Measurements from ENCODE around the gene KCNMA1. TPM values are rescaled to one million over a fixed set of nuclear protein-coding genes. Genes with fewer than 3 reads are reported as not detected.

KCNMA1 gene
- total RNA-seq, 8 experiments from 2014 or later = 4.3 to 81.4 (median 17.3) TPM

- in situ Hi-C loops (cut with MboI; ENCODE audit: low pct_unique_long_range_greater_than_20kb in 2 of 9, low sequenced_read_pairs in 9 of 9, unreplicated experiment in 9 of 9) = no loop called here
- no peak overlapping the region for H3K27ac ChIP-seq
- H3K4me1 ChIP-seq (replicated peaks in 1 of 2) = peaks cover 9 to 15% of the 10 kb centered on the region in 2 donors
- peak in 1 of 8 experiments; percentile 27 for ATAC-seq (replicated peaks in 6 of 8)
- H3K4me3 ChIP-seq = no peak overlapping the region
- 39 to 100% (median 59%) methylated on average over 1 to 6 of the region's 7 CpGs for WGBS, 10 experiments
Observed at GRCh38 chr10:77082601-77083252, 554.9 kb downstream of the KCNMA1 start.

GRCh38 chr10:77081481-77081891 is 556.1 kb downstream of the KCNMA1 start:
- H3K4me1 ChIP-seq (replicated peaks in 1 of 2) = peaks cover 9 to 15% of the 10 kb centered on the region in 2 donors
- no peak for ATAC-seq (replicated peaks in 6 of 8)
- H3K4me3 ChIP-seq = no peak overlapping the region
- no peak overlapping the region for H3K27ac ChIP-seq
- WGBS, 10 experiments = 0 to 83% (median 35%) methylated on average over 2 to 7 of the region's 7 CpGs; no CpG with 5 or more reads in 2 of the 10 experiments
- in situ Hi-C loops (cut with MboI; ENCODE audit: low pct_unique_long_range_greater_than_20kb in 2 of 9, low sequenced_read_pairs in 9 of 9, unreplicated experiment in 9 of 9) = no loop called here

DNA sequence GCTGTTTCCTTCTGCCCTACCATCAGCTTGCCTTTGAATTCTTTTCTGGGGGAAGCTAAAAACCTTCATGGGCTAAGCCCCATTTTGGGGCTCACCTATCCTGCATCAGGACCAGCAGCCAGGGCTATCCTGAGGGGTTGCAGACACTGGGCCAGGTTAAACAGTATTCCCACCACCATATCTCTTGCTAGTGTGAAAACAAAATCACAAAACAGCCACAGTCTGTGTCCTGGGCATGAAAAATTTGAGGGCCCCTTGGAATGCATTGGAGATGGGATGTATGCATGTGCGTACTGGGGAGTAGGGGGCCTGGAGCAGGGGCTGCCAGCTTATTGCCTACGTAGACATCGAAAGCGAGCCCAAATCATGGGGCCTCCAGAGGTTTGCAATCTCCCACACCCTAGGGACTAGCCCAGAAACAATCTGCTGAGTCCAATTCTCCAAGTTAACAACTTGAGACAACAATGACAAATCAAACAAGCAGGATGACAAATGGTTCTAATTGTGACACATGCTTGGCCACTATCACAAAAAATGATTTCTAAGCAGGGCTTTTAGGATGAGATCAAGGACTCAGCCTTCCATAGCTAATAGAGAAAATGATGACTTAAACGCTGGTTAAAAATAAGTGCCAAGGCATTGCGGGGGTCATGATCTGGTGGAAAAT is 557.1 kb downstream of the KCNMA1 start:
- Histone ChIP-seq H3K27ac (no peak overlapping the region), H3K4me3 (no peak overlapping the region), H3K4me1 (replicated peaks in 1 of 2) (peaks cover 9 to 15% of the 10 kb centered on the region in 2 donors)
- ATAC-seq (replicated peaks in 6 of 8) = no peak
- in situ Hi-C loops (cut with MboI; ENCODE audit: low pct_unique_long_range_greater_than_20kb in 2 of 9, low sequenced_read_pairs in 9 of 9, unreplicated experiment in 9 of 9) = no loop called here
- 74 to 100% (median 90%) methylated on average over 2 to 5 of the region's 6 CpGs; no CpG with 5 or more reads in 3 of the 10 experiments for WGBS, 10 experiments

DNA sequence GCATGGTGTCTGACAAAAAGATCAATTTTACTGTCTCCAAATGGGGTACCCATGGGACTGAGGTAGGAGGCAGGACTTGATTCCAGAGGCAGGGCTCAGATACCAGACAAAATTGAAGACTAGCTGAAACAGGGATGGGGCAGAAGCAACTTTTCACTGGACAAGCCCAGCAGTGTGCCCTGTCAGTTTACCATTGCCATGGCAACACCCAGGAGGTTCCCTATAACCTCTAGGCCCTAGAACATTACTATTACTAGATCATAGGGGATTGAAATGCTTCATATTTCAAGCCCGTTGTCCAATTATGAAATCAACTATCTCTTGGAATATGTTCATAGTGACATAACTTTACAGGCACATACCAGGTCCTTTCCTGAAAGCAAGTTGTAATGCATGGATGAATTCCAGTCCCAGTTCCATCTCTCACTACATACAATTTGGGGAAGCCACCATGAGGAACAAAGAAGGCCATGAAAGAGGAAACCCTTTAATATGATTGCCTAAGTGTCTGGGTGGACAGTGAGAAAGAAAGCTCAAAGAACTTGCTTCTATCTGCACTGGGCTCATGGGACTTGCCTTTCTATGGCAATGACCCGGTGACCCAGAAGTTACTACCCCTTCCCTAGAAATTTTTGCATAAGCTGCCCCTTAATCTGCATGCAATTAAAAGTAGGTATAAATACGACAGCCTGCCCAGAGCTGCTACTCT is 557.9 kb downstream of the KCNMA1 start:
- in situ Hi-C loops (cut with MboI; ENCODE audit: low pct_unique_long_range_greater_than_20kb in 2 of 9, low sequenced_read_pairs in 9 of 9, unreplicated experiment in 9 of 9) = no loop called here
- WGBS, 10 experiments = 29 to 88% (median 64%) methylated on average over 1 to 3 of the region's 3 CpGs; no CpG with 5 or more reads in 4 of the 10 experiments
- H3K27ac ChIP-seq = no peak overlapping the region
- no peak overlapping the region for H3K4me3 ChIP-seq
- H3K4me1 ChIP-seq (replicated peaks in 1 of 2) = peaks cover 9 to 12% of the 10 kb centered on the region in 2 donors
- no peak for ATAC-seq (replicated peaks in 6 of 8)

DNA sequence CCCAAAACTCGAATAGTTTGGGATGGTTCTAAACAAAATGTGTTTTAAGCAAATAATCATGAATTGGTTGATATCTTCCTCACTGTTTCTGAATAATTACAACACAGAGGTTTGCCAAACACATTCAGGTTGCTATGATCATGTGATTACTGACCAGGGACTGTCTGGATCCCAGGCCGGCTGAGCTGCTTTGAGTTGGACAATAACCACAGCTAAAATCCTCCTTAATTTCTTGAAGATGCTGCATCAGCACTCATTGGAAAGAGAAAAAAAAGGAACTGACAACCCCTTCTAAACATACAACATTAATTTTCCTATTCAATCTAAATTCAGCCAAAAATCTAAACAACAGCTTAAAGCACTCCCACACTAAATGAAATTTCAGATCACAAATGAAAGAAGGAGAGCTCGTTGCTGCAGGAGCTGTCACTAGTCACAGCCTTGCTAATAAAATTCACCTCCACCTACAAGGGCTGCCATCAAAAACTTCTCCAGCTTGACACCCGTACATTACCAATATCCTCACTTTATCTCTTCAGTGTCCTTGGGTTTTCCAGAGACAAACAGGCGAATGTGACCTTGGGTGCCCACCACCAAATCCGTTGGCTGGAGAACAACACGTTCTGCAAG is 560.2 kb downstream of the KCNMA1 start:
- no peak for ATAC-seq (replicated peaks in 6 of 8)
- Histone ChIP-seq H3K4me1 (replicated peaks in 1 of 2) (peaks cover 14% of the 10 kb centered on the region in 2 donors), H3K27ac (no peak overlapping the region), H3K4me3 (no peak overlapping the region)
- in situ Hi-C loops (cut with MboI; ENCODE audit: low pct_unique_long_range_greater_than_20kb in 2 of 9, low sequenced_read_pairs in 9 of 9, unreplicated experiment in 9 of 9) = no loop called here
- WGBS, 10 experiments = 32 to 92% (median 72%) methylated on average over 2 to 7 of the region's 7 CpGs

GRCh38 chr10:77075926-77076325 is 561.7 kb downstream of the KCNMA1 start:
- no peak for ATAC-seq (replicated peaks in 6 of 8)
- 43 to 100% (median 79%) methylated on average over 1 to 2 of the region's 2 CpGs; no CpG with 5 or more reads in 1 of the 10 experiments for WGBS, 10 experiments
- peaks cover 6 to 15% of the 10 kb centered on the region in 2 donors for H3K4me1 ChIP-seq (replicated peaks in 1 of 2)
- in situ Hi-C loops (cut with MboI; ENCODE audit: low pct_unique_long_range_greater_than_20kb in 2 of 9, low sequenced_read_pairs in 9 of 9, unreplicated experiment in 9 of 9) = no loop called here
- H3K27ac ChIP-seq = no peak overlapping the region
- H3K4me3 ChIP-seq = no peak overlapping the region

DNA sequence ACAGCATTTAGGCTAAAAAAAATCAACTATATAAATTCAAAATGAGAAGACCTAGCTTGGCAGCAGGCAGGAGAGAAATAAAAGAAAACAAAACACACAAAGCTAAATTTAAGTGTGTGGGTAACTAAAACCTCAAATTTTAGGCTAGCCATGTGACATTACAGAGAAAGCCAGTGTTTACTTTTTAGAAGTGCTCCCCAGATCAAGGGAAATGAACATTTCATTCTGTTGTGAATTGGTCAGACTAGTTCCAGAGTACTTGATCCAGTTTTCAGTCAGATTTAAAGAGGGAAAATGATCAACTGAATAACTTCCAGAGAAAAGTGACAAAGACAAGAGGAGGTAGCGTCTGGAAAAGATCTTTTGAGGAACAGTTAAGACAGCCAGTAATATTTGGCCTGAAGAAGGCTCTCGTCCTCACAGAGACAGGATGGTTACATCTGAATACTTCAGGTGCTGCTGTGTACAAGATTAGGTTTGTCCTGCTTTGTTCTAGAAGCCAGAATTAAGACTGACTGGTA is 563.4 kb downstream of the KCNMA1 start:
- Histone ChIP-seq H3K4me1 (replicated peaks in 1 of 2) (peaks cover 3 to 9% of the 10 kb centered on the region in 2 donors), H3K27ac (no peak overlapping the region), H3K4me3 (no peak overlapping the region)
- in situ Hi-C loops (cut with MboI; ENCODE audit: low pct_unique_long_range_greater_than_20kb in 2 of 9, low sequenced_read_pairs in 9 of 9, unreplicated experiment in 9 of 9) = no loop called here
- 56 to 100% (median 90%) methylated on average over 1 to 2 of the region's 2 CpGs; no CpG with 5 or more reads in 3 of the 10 experiments for WGBS, 10 experiments
- ATAC-seq (replicated peaks in 6 of 8) = no peak

DNA sequence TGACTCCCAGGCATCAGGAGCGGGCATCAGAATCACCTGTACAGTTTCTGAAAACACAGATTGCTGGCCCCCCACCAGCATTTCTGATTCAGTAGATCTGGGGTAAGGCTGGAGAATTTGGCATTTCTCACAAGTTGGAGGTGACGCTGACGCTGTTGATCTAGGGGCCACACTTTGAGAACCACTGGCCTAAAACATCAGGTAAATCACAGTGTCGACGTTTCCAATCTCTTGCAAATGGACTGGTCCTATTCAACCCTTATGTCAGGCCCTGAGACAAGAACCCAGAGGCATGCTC is 564.0 kb downstream of the KCNMA1 start:
- in situ Hi-C loops (cut with MboI; ENCODE audit: low pct_unique_long_range_greater_than_20kb in 2 of 9, low sequenced_read_pairs in 9 of 9, unreplicated experiment in 9 of 9) = no loop called here
- no peak for ATAC-seq (replicated peaks in 6 of 8)
- 53 to 100% (median 88%) methylated on average over 1 to 5 of the region's 5 CpGs; no CpG with 5 or more reads in 3 of the 10 experiments for WGBS, 10 experiments

DNA sequence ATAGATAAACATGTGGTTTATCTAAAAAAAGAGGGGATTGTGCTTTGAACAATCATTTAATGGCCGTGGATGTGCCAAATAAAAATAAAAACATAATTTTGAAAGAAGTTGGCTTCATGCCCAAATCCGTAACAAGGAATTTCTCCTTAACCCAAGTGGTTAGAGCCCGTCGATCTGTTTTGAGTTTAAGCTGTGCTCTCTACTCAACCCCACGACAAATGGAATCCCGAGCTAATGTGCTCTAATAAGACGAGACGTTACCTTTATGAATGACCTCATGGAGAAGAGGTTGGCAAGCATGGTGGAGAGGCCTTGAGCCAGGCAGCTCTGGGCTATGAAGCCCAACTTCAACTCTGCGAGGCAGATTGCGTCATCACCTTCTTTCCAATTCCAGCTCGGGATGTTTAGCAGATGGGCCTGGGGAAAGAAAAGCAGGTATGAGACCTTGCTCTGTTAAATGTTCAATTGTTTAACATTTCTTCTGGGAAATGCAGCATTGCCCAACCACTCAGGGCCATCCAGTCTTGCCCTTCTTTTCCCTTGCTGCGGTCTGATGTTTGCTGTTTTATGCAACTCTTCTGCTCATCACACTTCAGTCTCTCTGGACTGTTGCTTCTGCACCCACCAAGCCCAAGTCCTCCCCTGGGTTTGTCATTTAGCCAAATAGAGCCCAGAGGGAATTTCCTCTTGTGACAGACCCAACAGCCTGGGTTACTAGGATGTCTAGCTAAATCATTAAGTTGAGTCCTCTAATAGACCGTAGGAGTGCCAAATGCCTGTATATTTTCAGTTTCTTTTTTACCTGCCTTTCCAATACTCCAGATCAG is 564.6 kb downstream of the KCNMA1 start:
- 44 to 93% (median 82%) methylated on average over 4 to 11 of the region's 13 CpGs for WGBS, 10 experiments
- Histone ChIP-seq H3K4me3 (no peak overlapping the region), H3K27ac (no peak overlapping the region), H3K4me1 (replicated peaks in 1 of 2) (peaks cover 3 to 9% of the 10 kb centered on the region in 2 donors)
- in situ Hi-C loops (cut with MboI; ENCODE audit: low pct_unique_long_range_greater_than_20kb in 2 of 9, low sequenced_read_pairs in 9 of 9, unreplicated experiment in 9 of 9) = no loop called here
- ATAC-seq (replicated peaks in 6 of 8) = no peak

More for the DNA sequence above, 564.0 kb downstream of the KCNMA1 start:
- Histone ChIP-seq H3K4me3 (no peak overlapping the region), H3K4me1 (replicated peaks in 1 of 2) (peaks cover 3 to 9% of the 10 kb centered on the region in 2 donors), H3K27ac (no peak overlapping the region)

GRCh38 chr10:77072361-77072835 is 565.2 kb downstream of the KCNMA1 start:
- no peak for ATAC-seq (replicated peaks in 6 of 8)
- Histone ChIP-seq H3K4me1 (replicated peaks in 1 of 2) (peaks cover 3 to 9% of the 10 kb centered on the region in 2 donors), H3K27ac (no peak overlapping the region), H3K4me3 (no peak overlapping the region)
- WGBS, 10 experiments = 67 to 100% (median 82%) methylated on average over 1 to 9 of the region's 10 CpGs; no CpG with 5 or more reads in 1 of the 10 experiments
- in situ Hi-C loops (cut with MboI; ENCODE audit: low pct_unique_long_range_greater_than_20kb in 2 of 9, low sequenced_read_pairs in 9 of 9, unreplicated experiment in 9 of 9) = no loop called here

DNA sequence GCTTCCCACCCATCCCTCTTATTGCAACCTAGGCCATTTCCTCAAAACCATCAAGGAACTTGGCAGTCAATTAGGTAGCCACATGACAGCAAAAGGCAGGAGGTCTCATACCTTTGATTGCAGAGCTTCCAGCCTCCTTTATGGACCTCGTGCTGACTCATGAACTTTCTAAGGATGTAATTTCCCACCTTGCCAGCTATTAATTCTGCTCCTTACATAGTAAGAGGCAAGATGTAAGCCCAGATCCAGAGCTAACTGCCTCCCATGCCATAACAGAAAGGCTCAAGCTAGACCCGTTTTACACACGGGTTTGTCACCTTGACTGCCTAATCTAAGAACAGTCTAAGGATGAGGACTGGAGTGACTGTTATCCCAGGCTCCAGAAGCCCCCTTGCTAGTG is 565.7 kb downstream of the KCNMA1 start:
- H3K27ac ChIP-seq = no peak overlapping the region
- H3K4me1 ChIP-seq (replicated peaks in 1 of 2) = peaks cover 3 to 9% of the 10 kb centered on the region in 2 donors
- in situ Hi-C loops (cut with MboI; ENCODE audit: low pct_unique_long_range_greater_than_20kb in 2 of 9, low sequenced_read_pairs in 9 of 9, unreplicated experiment in 9 of 9) = no loop called here
- 0 to 61% (median 28%) methylated on average over 1 to 3 of the region's 3 CpGs; no CpG with 5 or more reads in 6 of the 10 experiments for WGBS, 10 experiments
- no peak overlapping the region for H3K4me3 ChIP-seq
- ATAC-seq (replicated peaks in 6 of 8) = no peak

GRCh38 chr10:77071001-77071511 is 566.6 kb downstream of the KCNMA1 start:
- ATAC-seq (replicated peaks in 6 of 8) = no peak
- no peak overlapping the region for H3K4me3 ChIP-seq
- H3K27ac ChIP-seq = no peak overlapping the region
- WGBS, 10 experiments = 30 to 100% (median 90%) methylated on average over 1 to 4 of the region's 4 CpGs; no CpG with 5 or more reads in 5 of the 10 experiments
- H3K4me1 ChIP-seq (replicated peaks in 1 of 2) = peaks cover 3 to 9% of the 10 kb centered on the region in 2 donors
- in situ Hi-C loops (cut with MboI; ENCODE audit: low pct_unique_long_range_greater_than_20kb in 2 of 9, low sequenced_read_pairs in 9 of 9, unreplicated experiment in 9 of 9) = no loop called here
